Sigmoid colon (tissue), 4 donors: ENCODE results near the gene SMIM31.

Source experiments
- CTCF ChIP-seq, 4 experiments: fragments of 450-650 bp in 3 of 4; fragments of 200-600 bp in 1 of 4; IDR thresholded peaks; one replicate each; pipeline ENCODE4 v1.5.1; 2016 to 2019; ENCODE audit warnings: antibody characterized with exemption in 4 of 4, mild to moderate bottlenecking in 3 of 4, moderate library complexity in 2 of 4
- POLR2A ChIP-seq, 2 donors: fragments of 450-650 bp; IDR thresholded peaks; one replicate each; pipeline ENCODE4 v1.6.1; 2016; ENCODE audit warnings: antibody characterized with exemption in 2 of 2, mild to moderate bottlenecking in 2 of 2, moderate library complexity in 2 of 2
- POLR2AphosphoS5 ChIP-seq, 4 donors: sonication (generic); formaldehyde crosslinking; IDR thresholded peaks; one replicate each; pipeline ENCODE4 v1.6.1; 2017; ENCODE audit warnings: antibody characterized with exemption in 4 of 4

GRCh38 chr4:164847967-164848649 lies 94.2 kb downstream of the SMIM31 start:
- TF ChIP-seq POLR2AphosphoS5 (IDR thresholded peaks at IDR 0.05) (no peak), POLR2A (IDR thresholded peaks at IDR 0.05) (no peak), CTCF (IDR thresholded peaks at IDR 0.05) (no peak)
